HG03175 (cell line): ENCODE data around the gene TNIK.

Source experiments
- ATAC-seq: cut with Tn5 transposase; IDR thresholded peaks from one replicate; pipeline ENCODE4 v1.9.1; 2021; ENCODE audit warnings: mild to moderate bottlenecking, moderate library complexity; ENCODE audit not compliant: unreplicated experiment

TNIK gene

DNA sequence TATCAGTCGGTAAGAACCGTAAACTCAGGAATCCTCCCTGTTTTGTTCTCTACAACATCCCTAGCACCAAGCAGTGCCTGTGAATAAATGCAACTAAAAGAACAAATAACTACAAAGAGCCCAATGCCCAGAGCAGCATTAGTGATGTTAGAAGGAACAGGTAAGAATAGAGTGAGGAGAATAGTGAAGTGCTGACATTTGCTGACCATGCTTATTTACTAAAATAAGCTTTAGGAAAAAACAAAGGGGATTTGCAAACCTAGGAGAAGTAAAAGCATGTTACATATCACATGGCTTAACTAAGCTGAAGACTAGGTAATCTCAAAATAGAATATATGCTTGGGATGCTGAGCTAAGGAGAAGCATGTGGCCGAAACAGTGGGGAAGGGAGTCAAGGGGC lies 247.6 kb downstream of the TNIK start:
- ATAC-seq: no peak

DNA sequence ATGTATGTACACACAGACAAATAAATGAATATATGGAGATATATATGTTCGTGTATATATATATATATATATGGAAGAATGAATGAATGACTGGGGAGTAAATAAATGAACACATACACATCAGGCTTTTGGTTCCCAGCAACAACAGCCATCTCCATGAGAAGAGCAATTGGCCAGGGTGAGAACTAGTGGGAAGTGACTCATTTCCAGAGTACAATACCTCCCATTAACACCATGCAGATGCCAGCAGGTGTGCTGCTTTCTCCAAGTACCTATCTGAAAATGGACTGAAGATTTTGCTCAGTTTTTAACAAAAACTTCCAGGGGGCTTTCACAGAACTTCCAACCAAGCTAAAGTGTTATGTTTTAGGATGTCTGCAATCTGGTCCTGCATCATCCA lies 253.9 kb downstream of the TNIK start:
- no peak for ATAC-seq

DNA sequence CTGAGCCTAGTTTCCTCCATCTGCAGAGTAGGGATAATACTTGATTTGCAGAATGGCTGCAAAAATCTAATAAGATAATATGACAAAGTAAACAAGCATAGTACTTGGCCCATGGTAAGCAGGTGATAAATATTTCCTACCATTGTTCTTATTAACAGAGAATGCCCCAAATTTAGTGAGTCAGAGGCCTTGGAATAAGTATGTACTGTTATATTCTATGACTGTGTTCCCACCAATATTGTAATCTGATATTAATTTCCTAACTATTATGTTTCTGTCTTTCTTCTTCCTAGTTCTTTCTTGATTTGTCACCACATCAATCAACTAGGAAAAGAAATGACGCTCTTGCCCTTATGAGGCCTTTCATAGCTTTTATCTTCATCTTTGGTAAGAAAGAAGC lies 255.3 kb downstream of the TNIK start:
- ATAC-seq: no peak

DNA sequence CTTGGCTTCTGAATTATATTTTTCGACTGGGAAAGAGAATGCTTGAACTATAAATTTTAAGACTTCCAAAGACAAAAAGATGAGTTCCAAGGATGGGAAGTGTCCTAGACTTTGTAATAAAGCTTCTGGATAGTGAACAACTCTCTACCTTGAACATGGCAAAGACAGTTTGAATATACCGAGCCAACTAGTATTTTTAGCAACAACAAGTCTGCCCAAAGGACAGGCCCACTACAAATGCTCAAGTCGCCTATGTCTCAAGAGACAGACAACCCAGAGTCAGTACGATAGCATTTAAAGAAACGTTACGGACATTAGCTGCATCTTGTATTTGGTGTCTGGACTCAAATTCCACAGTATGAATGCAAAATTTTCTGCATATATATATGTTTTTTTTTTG lies 258.4 kb downstream of the TNIK start:
- ATAC-seq: no peak

DNA sequence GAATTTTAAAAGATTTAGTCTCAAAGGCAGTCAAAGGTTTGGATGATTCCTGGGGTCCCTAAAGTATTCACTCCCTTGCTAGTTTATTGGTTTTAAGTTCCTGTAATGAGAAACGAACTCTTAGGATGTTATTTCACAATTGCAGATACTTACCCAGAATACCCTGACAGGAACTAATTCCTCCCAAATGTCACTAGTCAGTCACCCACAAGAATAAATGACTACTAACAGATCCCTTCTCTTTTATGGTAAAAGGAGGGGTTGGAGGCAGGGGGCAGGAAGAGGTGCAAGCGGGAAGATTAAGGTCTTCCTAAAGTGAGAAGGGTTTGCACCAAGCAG lies 259.5 kb downstream of the TNIK start:
- no peak for ATAC-seq

DNA sequence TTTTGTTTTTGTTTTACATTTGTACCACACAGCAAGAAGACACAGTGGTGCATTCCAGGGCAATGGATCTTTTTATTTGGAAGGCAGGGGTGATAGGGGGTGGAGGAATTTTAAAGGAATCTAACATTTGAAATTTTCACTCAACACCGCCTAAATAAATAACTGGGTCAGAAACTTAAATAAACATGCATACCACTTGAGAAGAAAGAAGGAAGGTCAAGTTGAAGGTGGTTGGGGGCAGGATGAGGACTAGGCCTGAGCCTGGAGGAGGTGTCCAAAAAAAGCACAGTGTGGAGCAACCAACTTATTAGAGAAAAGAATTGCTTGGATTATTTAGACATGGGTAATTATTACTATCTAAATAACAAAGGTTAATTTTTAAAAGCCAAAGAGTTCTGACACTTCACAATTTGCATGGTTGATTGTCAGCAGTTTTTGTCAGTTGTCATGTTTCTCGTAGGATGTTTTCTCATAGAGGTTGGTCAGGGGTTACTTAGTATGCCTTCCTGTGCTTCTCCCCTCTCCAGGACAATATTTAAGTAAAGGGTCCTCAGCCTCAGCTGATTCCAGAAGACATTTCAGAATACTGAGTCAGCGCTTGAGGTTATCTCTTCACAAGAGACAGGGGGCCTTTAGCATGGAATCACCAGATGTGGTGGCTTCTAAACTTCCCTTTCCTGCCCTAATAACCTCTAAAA lies 260.0 kb downstream of the TNIK start:
- no peak for ATAC-seq

DNA sequence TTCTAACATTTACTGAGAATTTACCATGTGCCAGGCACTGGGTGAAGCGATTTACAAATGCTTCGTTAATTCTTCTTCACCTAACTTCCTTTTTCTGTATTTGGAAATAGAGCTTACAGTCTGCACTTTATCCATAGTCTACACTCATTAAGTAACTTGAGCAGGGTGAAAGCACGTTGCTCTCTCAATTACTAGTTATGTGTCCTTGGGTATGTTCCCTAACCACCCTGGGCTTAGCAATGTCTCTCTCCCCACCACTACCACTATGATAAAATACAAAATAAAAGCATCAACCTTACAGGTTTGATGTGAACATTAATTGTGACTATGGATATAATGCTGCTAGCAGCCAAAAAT lies 260.8 kb downstream of the TNIK start:
- no peak for ATAC-seq

DNA sequence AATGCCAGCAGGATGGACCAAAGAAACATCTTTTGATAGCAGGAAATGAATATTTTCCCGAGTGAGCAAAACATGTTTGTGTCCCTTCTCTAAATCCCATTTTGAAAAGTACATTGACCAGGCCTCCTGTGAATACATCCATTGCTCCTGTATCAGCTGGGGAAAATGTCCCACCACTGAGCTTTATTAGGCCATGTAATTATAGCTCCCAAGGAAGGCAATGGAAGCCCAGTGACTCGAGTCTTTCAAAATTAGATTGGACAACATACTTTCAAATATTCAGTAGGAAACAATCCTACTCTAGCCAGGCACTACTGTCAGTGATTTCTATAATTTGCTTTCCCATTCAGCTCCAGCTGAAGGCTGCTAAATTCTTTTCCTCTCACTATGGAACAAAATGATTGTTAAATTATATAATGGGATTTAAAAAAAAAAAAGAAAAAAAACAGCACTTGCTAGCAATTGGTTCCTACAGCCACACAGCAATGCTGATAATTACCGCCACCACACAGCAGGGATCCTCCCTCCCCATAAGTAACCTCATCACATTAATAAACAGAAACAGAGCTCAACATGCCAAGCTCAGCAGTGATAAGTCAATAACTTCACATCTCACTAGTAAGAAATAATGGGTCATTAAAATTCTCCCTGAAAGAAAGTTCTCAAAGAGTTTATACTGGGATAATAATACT lies 261.3 kb downstream of the TNIK start:
- ATAC-seq: no peak

DNA sequence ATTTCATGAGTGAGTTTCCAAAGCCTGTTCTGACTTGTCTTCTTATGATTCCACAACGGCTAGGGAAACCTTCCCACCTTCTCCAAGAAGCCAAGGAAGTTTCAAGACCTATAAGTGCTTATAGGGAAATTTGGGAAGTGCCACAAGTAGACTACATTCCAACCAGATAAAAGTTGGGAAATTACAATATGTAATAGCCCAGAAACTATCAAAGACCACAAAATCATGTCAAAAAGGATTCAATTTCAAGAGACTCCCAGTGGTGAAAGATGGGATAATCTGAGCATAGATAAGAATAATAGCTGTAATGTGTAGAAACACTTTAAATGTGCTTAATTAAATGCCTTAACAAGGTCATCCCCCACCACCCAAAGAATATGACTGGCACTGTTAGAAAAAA lies 264.5 kb downstream of the TNIK start:
- ATAC-seq: no peak

DNA sequence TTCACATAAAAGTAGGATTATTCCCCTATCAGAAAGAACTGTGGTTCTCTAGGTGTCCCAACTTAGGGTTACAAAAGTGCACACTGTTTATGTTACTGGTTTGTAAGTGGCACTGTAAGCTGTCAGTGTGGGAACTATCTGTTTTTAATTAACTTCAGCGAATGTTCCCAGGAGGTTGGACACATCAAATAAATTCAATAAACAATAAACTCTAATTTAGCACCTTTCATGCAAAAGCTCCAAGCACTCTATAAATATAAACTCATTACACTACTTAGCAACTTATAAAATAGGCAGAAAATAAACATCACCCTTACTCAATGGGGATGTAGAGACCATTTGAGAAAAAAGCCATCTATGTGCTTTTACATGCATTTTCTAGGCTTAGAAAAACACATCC lies 265.2 kb downstream of the TNIK start:
- no peak for ATAC-seq

DNA sequence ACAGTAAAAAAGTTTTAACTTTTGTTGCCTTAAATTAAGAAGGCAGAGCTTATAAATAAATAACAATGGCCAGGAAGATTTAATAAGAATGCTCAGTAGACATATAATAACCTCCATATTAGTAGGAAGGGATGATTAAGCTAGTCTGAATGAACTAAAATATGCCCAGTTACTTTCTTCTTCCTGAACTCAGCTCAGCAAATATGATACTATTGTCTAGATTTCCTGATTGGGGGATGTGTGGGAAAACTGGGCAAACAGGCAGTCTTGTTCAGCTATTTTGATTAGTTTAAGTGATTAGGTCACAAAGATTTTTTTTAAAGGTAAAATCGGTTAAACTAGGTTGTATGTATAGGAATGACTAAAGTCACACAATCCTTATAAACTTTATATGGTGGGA lies 266.5 kb downstream of the TNIK start:
- ATAC-seq: no peak

DNA sequence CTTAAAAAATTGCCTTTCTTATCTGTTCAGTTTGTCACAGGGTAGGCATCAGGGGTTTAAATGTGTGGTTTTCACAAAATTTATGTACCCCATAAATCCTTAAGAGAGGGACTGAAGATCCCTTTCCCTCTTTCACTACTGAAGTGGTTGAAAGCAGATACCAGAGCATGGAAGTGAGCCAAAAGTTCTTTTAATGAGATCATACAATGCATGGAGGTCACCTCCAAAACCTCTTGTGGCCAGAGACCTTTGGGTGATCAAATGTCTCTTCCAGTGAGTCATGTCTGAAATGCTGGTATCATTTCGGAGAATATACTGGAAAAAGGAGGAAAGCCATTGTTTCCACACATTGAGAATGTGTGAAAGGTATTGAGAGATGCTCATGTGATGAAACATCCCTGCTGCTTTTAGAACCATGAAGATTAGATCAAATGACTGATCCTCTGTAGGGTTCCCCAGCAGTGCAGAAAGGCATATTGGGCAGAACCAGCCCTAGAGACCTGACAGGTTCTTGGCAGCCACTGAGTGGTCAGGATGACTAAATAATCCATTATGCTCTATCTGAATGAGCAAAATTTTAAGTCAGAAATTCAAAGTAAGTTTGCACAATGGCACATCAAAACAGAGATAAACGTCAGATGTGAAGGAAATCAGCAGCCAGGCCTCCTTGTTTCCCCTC lies 267.9 kb downstream of the TNIK start:
- no peak for ATAC-seq

DNA sequence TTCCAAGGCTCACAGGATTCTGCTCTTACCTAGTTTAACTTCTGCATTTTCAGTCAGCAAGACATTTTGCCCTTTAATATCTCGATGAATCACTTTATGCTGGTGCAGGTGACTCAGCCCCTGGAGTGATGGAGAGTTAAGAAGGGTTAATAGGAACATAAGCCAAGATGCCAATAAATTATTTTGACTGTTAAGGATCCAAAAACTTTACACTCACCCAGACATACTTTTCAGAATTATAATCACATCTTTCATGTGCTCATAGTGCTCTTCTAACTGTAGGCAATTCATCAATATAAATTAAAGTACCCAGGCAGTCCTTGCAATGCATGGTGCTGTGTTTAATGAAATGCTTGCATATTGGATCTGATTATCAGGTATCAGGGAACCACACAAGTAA lies 269.5 kb downstream of the TNIK start:
- ATAC-seq: no peak

DNA sequence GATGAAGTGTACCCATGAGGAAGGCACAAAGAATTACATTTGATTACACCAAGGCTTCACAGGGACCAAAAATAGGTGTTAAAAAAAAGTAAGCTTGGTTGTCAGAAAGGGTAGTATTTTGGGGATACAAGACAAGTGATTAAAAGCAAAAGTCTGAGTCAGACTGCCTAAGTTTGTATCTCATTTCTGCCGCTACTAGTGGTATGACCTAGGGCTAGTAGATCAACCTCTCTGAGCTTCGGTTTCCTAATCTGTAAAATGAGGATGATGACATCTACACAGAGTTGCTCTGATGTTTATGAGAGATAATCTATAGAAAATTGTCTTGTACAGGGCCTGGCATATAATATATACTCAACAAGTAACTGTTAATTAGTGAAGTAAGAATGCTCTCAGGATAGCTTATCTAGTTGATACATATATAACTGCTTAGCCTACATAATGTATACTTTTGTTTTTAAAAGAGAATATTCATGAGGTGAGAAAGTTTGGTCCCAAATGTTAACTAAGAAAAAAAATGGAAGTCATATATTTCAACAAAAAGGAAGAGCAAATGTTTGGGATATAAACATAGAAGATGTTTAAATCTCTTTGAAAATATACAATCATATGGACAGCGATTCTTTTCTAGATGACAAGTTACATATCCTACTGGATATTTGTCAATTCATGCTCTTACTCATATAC lies 270.7 kb downstream of the TNIK start:
- ATAC-seq: no peak

DNA sequence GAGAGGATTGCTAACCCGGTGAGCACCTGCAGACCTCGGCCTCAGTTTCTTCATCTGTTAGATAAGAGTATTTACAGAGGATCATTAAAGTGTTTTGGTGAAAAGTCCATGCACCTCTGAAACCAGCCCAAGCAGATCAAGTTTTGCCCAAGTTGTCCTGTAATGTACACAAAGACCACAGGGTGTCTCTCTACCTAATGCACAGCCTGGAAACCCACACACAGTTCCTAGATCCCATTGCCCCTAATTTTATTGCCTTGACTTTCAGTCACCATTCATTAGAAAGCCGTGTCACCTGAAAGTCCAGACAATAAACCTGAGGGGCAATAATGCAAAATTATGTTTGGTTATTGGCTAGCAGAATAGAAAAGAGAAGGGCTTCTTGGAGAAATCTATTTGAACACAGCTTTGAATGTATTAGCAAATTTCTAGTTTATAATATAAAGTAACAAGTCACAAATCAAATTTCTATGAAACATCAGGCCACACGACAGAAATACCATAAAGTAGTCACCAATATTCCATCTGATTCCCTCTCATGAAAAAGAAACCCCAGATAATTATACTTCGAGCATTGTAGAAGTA lies 272.4 kb downstream of the TNIK start:
- ATAC-seq: peak; percentile 49

DNA sequence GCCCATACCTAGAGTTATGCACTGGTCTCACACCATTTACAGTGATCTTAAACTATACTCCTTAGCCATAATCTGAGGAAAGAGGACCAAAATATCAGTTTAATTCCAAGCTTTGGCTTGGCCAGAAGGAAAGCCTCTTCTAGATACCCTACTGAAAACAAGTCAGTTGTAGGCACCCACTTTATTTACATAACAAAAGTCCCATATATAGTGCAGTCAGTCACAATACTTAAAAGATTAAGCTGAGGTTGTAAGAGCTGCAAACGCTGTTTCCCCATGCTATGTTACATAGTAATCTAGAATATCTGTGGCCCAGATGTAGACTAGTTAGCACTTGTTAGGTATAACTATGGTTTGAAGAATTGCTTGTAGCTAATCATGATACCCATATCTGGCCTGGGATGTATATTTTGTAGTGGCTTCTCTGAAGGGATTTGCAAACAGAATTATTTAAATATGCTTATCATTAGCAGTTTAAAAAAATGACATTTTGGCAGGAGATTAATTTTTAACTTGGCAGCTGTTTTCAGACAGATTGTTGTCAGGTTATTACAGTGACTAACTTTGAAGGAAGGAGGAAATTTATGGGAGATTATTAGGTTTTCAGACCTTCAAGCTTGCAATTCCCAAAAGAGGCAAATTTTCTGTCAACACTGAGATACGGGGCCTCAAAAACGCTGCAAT lies 273.2 kb downstream of the TNIK start:
- no peak for ATAC-seq

DNA sequence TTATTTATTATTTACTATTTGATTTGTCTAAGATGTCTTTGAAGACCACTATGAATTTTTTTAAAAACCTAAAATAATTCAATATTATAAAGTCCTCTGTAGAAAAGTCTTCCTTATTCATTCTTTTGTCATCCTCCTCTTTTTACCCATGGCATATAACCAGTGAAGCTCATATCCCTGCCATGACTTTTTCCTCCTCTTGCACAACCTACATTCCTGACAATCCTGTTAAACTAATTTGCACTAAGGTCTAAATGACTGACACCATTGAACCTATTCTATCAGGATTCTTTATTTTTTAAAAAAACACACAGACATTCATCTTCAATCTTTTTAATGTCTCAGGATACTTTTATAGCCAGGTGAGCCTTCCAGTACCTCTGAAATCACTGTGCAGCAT lies 273.8 kb downstream of the TNIK start:
- no peak for ATAC-seq

DNA sequence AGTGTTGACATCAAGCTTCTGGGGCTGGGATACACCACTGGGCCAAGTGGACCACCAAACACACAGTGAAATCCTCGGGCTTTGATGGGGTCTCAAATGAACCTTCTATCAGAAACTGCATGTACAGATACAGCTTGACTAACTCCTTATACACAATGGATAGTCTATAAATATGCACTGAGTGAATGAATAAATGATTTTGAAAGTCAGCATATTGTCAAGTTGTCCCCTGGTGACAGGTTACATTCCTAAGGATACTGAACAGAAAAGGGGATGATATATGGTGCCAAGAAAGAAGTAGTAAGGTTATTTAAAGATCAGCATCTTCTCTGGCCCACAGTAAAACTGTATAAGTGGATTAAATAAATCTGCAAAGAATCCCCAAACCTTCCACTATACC lies 274.2 kb downstream of the TNIK start:
- ATAC-seq: no peak

DNA sequence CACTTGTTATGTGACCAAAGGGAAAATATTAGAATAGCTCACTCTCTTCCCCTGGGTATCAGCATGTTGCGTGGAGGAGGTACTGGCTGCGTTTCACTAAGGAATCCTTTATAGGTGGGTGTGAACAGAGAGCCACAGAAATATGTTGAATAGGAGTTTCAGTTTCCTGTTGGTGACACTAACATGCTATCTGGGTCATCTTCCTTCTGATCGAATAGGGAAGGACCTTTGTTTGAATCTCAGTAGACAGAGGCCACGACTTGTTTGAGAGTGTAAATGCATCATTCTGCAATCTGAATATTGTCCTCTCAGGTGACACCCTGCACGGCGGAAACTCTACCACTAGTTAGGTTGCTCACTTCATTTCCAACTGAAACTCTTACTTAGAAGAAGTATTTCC lies 275.8 kb downstream of the TNIK start:
- ATAC-seq: peak; percentile 85

DNA sequence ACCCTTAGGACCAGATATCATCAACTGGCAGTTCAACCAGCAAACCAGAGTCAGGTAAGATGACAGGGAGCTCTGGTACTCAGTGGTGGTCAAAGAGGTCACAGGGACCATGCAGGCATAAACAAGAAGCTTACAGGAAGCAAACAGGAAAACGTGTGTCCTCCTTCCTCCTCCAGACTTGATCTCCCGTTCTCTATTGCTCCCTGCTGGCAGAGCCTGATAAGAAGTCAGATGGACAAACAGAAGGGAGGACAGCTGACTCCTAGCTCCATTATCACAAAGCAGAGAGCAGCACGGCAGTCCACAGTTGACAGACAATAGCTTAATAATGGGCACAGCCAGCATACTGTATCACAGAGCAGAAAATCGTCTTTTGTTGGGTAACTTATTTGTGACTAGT lies 277.2 kb downstream of the TNIK start:
- no peak for ATAC-seq
